Mammary epithelial cell (primary cell): ENCODE results near the gene PCSK7.

ENCODE experiments used
- CTCF ChIP-seq, 2 donors: IDR thresholded peaks in 1 of 2; conservative IDR thresholded peaks in 1 of 2; 2 replicates each; pipeline ENCODE4 v1.5.1; 2011 to 2012; ENCODE audit warnings: inconsistent platforms in 2 of 2, low read length in 2 of 2, mild to moderate bottlenecking in 2 of 2, control low read depth in 1 of 2, low read depth in 1 of 2; ENCODE audit not compliant: insufficient read depth in 1 of 2; ENCODE audit errors: extremely low read depth in 1 of 2
- EZH2 ChIP-seq: IDR thresholded peaks from 2 replicates; pipeline ENCODE4 v1.6.1; 2012; ENCODE audit warnings: low read length, inconsistent platforms, borderline replicate concordance

- no peak for TF ChIP-seq CTCF (conservative IDR thresholded peaks at IDR 0.05 in 1 of 2, IDR thresholded peaks at IDR 0.05 in 1 of 2; ENCODE audit: extremely low read depth in 1 of 2, insufficient read depth in 1 of 2, low read depth in 1 of 2, low read length in 2 of 2)
- TF ChIP-seq EZH2 = no peak
Observed at GRCh38 chr11:117182551-117182935, 49.3 kb downstream of the PCSK7 start.
